Fibroblast of villous mesenchyme (primary cell): ENCODE data around the gene BHLHE40. TPM values are rescaled to one million over a fixed set of nuclear protein-coding genes. Genes with fewer than 3 reads are reported as not detected.

ENCODE experiments used
- DNase-seq: peaks from one replicate; pipeline ENCODE4 v3.0.0-alpha.2; 2010; ENCODE audit warnings: low read depth
- H3K4me3 ChIP-seq: 2 replicates; pipeline ENCODE4 v1.5.1; 2011; ENCODE audit warnings: low read depth, mild to moderate bottlenecking, low read length
- total RNA-seq: library from RNA; depleted of rRNA; stranded (reverse); fragments of >200 nt; gene quantifications from 2 replicates; pipeline ENCODE4 v1.2.3, GENCODE V29; 2012
- TF ChIP-seq, protein P1 (sequence below): IDR thresholded peaks from 2 replicates; pipeline ENCODE4 v1.5.1; 2012; ENCODE audit warnings: low read depth, mild to moderate bottlenecking, low read length; ENCODE audit not compliant: insufficient read depth

BHLHE40 gene
- total RNA-seq, 1 donor: 53.5 TPM

DNA sequence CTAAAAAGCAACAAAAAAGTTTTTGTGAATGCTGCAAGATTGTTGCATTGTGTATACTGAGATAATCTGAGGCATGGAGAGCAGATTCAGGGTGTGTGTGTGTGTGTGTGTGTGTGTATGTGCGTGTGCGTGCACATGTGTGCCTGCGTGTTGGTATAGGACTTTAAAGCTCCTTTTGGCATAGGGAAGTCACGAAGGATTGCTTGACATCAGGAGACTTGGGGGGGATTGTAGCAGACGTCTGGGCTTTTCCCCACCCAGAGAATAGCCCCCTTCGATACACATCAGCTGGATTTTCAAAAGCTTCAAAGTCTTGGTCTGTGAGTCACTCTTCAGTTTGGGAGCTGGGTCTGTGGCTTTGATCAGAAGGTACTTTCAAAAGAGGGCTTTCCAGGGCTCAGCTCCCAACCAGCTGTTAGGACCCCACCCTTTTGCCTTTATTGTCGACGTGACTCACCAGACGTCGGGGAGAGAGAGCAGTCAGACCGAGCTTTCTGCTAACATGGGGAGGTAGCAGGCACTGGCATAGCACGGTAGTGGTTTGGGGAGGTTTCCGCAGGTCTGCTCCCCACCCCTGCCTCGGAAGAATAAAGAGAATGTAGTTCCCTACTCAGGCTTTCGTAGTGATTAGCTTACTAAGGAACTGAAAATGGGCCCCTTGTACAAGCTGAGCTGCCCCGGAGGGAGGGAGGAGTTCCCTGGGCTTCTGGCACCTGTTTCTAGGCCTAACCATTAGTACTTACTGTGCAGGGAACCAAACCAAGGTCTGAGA lies 4.7 kb downstream of the BHLHE40 start:
- peak overlapping the region; percentile 100 for H3K4me3 ChIP-seq
- TF ChIP-seq, protein P1, sequence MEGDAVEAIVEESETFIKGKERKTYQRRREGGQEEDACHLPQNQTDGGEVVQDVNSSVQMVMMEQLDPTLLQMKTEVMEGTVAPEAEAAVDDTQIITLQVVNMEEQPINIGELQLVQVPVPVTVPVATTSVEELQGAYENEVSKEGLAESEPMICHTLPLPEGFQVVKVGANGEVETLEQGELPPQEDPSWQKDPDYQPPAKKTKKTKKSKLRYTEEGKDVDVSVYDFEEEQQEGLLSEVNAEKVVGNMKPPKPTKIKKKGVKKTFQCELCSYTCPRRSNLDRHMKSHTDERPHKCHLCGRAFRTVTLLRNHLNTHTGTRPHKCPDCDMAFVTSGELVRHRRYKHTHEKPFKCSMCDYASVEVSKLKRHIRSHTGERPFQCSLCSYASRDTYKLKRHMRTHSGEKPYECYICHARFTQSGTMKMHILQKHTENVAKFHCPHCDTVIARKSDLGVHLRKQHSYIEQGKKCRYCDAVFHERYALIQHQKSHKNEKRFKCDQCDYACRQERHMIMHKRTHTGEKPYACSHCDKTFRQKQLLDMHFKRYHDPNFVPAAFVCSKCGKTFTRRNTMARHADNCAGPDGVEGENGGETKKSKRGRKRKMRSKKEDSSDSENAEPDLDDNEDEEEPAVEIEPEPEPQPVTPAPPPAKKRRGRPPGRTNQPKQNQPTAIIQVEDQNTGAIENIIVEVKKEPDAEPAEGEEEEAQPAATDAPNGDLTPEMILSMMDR: no peak
- DNase-seq: peak; percentile 95

DNA sequence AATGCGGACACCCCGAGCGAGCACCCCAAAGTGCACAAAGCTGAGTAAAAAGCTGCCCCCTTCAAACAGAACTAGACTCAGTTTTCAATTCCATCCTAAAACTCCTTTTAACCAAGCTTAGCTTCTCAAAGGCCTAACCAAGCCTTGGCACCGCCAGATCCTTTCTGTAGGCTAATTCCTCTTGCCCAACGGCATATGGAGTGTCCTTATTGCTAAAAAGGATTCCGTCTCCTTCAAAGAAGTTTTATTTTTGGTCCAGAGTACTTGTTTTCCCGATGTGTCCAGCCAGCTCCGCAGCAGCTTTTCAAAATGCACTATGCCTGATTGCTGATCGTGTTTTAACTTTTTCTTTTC lies 5.3 kb downstream of the BHLHE40 start:
- peak; percentile 64 for DNase-seq
- TF ChIP-seq, protein P1: no peak
- H3K4me3 ChIP-seq: peak overlapping the region; percentile 100

DNA sequence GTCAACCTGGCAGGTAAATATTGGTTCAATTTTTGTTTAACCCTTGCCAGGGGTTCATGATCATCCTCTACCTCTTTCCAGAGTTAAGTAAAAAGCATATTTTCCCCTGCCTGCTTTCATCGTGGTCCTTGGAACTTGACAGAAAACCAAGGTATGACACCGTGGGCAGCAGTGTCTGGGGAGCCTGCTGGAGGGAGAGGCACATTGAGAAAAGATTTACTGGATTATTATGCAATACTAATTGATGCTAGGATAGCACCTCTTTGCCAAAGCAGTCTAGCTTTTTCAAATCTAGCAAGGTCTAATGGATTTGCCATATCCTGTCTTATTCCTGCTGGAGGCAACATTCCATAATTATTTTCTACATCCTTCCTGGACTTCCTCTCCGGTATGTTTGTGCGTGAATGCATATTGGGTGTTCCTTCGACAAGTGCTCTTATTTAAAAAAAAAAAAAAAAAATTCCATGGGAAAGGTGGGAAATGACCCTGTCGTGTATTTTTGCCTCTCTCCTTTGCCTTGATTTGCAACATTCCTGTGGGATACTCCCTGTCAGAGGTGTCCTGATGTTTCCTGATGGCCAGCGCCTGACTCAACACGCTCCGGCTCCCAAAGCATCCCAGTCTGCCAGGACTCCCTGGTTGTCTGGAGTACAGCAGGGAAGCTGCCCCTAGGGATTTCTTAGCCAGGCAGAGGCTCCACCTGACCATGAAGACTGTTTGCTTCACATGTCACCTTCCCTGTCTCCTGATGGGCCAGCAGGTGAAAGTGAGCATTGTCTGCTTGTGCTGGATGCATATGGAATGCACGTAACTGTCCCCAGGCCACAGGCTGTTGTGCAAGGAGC lies 6.3 kb downstream of the BHLHE40 start:
- TF ChIP-seq, protein P1: no peak
- no peak overlapping the region for H3K4me3 ChIP-seq
- peak; percentile 91 for DNase-seq

DNA sequence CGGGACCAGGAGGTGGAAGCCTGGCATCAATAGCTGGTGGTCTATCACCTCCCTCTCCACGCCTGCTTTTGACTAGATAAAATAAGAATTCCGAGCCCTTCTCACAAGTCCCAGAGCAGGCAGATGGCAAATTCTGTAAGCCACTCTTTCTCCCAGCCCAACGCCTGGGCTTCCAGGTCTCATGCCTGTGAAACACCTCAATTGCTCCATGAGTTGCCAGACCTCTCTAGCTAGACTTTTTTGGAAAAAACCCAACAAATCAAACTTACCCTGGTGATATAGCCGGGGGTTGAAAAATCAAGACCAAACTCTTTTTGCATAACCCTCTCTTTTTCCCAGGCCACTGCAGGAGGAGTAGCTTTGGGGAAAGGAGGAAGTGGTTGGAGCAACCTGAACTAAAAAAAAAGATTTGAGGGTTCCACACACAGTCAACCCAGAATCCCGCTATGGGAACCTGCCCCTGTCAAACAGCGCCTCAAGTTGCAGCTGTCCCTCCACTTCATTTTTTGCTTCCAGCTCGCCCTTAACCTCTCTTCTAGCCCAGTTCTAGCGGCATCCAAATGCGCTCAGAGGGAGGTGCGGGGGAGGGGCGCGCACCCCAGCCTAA lies 7.0 kb downstream of the BHLHE40 start:
- no peak for DNase-seq
- H3K4me3 ChIP-seq: peak overlapping the region; percentile 42
- TF ChIP-seq, protein P1: no peak

DNA sequence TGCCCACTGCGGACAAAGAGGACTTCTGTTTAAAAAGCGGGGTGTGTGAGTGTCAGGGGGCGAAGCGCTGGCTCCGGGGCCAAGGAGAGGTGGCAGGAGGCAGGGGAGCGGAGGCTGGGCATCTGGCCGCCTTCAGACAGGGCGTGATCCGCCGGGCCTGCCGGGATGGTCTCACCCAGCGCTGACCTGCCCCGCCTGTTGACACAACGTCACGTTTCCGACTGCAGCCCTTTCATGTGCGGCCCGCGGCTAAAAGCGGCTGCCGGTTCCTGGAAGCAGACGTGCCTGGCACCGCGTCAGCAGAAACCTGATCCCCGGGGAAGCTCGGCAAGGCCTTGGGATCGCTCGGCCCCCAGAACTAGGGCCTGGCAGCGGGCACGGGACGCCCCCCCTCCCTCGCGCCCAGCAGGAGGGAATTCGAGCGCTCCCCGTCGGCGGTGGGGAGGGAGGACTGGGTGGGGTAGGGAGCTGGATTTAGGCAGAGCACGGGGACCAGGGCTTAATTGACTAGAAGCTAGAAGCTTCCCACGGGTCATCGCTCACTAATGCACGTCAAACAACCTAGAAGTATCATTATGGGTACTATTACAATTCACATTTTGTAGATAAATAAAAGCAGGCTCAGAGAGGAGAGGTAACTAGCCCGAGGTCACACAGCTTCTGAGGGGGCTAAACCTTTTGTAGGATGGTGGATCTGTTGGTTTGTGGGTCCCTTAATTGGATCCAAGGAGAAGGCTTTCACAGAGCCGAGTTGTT lies 7.7 kb downstream of the BHLHE40 start:
- TF ChIP-seq, protein P1: peak; percentile 10
- H3K4me3 ChIP-seq: peak overlapping the region; percentile 42
- DNase-seq: peak; percentile 100
